Neuronal stem cell (in vitro differentiated cells): ENCODE measurements around the gene SFXN2.

Source experiments
- DNase-seq: peaks from one replicate; pipeline ENCODE4 v3.0.0-alpha.2; 2013; ENCODE audit warnings: low spot score
- H2AFZ ChIP-seq: one replicate; pipeline ENCODE4 v1.6.1; 2013; ENCODE audit warnings: mild to moderate bottlenecking, low read length, inconsistent platforms
- H2AK5ac ChIP-seq: 2 replicates; pipeline ENCODE4 v1.6.1; 2013; ENCODE audit warnings: low read depth, mild to moderate bottlenecking, inconsistent platforms, low read length, moderate library complexity, mixed read lengths
- H2BK120ac ChIP-seq: 2 replicates; pipeline ENCODE4 v1.6.1; 2013; ENCODE audit warnings: low read depth, mild to moderate bottlenecking, inconsistent platforms, low read length, moderate library complexity, mixed read lengths
- H2BK12ac ChIP-seq: one replicate; pipeline ENCODE4 v1.6.1; 2013; ENCODE audit warnings: low read length, inconsistent platforms
- H2BK15ac ChIP-seq: 2 replicates; pipeline ENCODE4 v1.6.1; 2013; ENCODE audit warnings: mild to moderate bottlenecking, low read length, inconsistent platforms, mixed read lengths
- H2BK5ac ChIP-seq: one replicate; pipeline ENCODE4 v1.6.1; 2013; ENCODE audit warnings: inconsistent platforms, mild to moderate bottlenecking, low read length, moderate library complexity
- H3K14ac ChIP-seq: one replicate; pipeline ENCODE4 v1.6.1; 2013; ENCODE audit warnings: low read length, inconsistent platforms
- H3K18ac ChIP-seq: 2 replicates; pipeline ENCODE4 v1.6.1; 2013; ENCODE audit warnings: low read length, inconsistent platforms
- H3K23ac ChIP-seq: 2 replicates; pipeline ENCODE4 v1.6.1; 2013; ENCODE audit warnings: low read depth, mild to moderate bottlenecking, mixed read lengths, low read length, inconsistent platforms; ENCODE audit not compliant: poor library complexity
- H3K27ac ChIP-seq: replicated peaks from 3 replicates; pipeline ENCODE4 v1.5.1; 2013; ENCODE audit warnings: low read length, inconsistent platforms
- H3K27me3 ChIP-seq, 3 experiments: 2 replicates each; pipeline ENCODE4 v1.6.1; 2013; ENCODE audit warnings: low read length in 3 of 3, mild to moderate bottlenecking in 2 of 3, inconsistent platforms in 1 of 3, low read depth in 1 of 3, mixed read lengths in 1 of 3, moderate library complexity in 1 of 3; ENCODE audit not compliant: control insufficient read depth in 3 of 3, insufficient read depth in 3 of 3
- H3K36me3 ChIP-seq, 2 donors: replicated peaks in 1 of 2; 2 replicates each; pipeline ENCODE4 v1.6.1; 2013; ENCODE audit warnings: low read length in 2 of 2; ENCODE audit not compliant: control insufficient read depth in 2 of 2, insufficient read depth in 2 of 2
- H3K4ac ChIP-seq: 2 replicates; pipeline ENCODE4 v1.6.1; 2013; ENCODE audit warnings: inconsistent platforms, mild to moderate bottlenecking, low read length, moderate library complexity
- H3K4me1 ChIP-seq, 2 donors: 1 replicate in 1 of 2; 2 replicates in 1 of 2; pipeline ENCODE4 v1.6.1; 2013; ENCODE audit warnings: low read length in 2 of 2, low read depth in 1 of 2; ENCODE audit not compliant: control insufficient read depth in 2 of 2, insufficient read depth in 1 of 2
- H3K4me2 ChIP-seq: one replicate; pipeline ENCODE4 v1.6.1; 2013; ENCODE audit warnings: mild to moderate bottlenecking, low read length, inconsistent platforms; ENCODE audit not compliant: insufficient read depth, poor library complexity, severe bottlenecking
- H3K4me3 ChIP-seq, 2 donors: 2 replicates each; pipeline ENCODE4 v1.5.1; 2013; ENCODE audit warnings: low read length in 2 of 2, mild to moderate bottlenecking in 2 of 2, inconsistent platforms in 1 of 2, moderate library complexity in 1 of 2
- H3K79me1 ChIP-seq: one replicate; pipeline ENCODE4 v1.6.1; 2013; ENCODE audit warnings: low read depth, mild to moderate bottlenecking, inconsistent platforms, low read length, moderate library complexity
- H3K9ac ChIP-seq: one replicate; pipeline ENCODE4 v1.6.1; 2013; ENCODE audit warnings: mild to moderate bottlenecking, low read depth, low read length, inconsistent platforms; ENCODE audit not compliant: poor library complexity
- H3K9me3 ChIP-seq, 2 donors: replicated peaks in 1 of 2; 2 replicates each; pipeline versions ENCODE3 to v1.6.1; 2013; ENCODE audit warnings: low read length in 2 of 2, mild to moderate bottlenecking in 2 of 2, inconsistent platforms in 1 of 2, low read depth in 1 of 2, mixed read lengths in 1 of 2, moderate library complexity in 1 of 2; ENCODE audit not compliant: control insufficient read depth in 2 of 2, insufficient read depth in 1 of 2
- H4K8ac ChIP-seq: one replicate; pipeline ENCODE4 v1.6.1; 2013; ENCODE audit warnings: low read depth, mild to moderate bottlenecking, inconsistent platforms, low read length, moderate library complexity
- H4K91ac ChIP-seq: one replicate; pipeline ENCODE4 v1.6.1; 2013; ENCODE audit warnings: low read length, low read depth, mild to moderate bottlenecking, inconsistent platforms; ENCODE audit not compliant: poor library complexity
- WGBS, 2 donors: extraction: QIAGEN DNeasy Blood & Tissue Kit; methylation state at CpG; one replicate each; pipeline ENCODE4 v1.1.7; 2013; ENCODE audit warnings: missing lambda C conversion rate in 2 of 2, mixed read lengths in 1 of 2; ENCODE audit not compliant: insufficient read length in 2 of 2, insufficient replicate concordance in 1 of 2; ENCODE audit errors: extremely low coverage in 2 of 2; 5-methylcytosine and 5-hydroxymethylcytosine counted together

SFXN2 gene

GRCh38 chr10:102779680-102780526, 65.5 kb downstream of the SFXN2 start:
- Histone ChIP-seq H2BK120ac (no peak overlapping the region), H3K14ac (no peak overlapping the region), H2BK5ac (no peak overlapping the region), H2BK12ac (no peak overlapping the region), H4K8ac (no peak overlapping the region), H3K23ac (no peak overlapping the region), H2AK5ac (no peak overlapping the region), H3K4me3 (no peak overlapping the region), H3K4me2 (no peak overlapping the region), H3K9me3 (no peaks in the 10 kb centered on the region), H3K27ac (no peak overlapping the region), H3K4ac (no peak overlapping the region), H3K36me3 (no peaks in the 10 kb centered on the region), H3K9ac (no peak overlapping the region), H2AFZ (no peak overlapping the region), H4K91ac (no peak overlapping the region), H2BK15ac (no peak overlapping the region), H3K27me3 (no peaks in the 10 kb centered on the region), H3K79me1 (no peaks in the 10 kb centered on the region), H3K4me1 (peaks cover 21 to 33% of the 10 kb centered on the region in 2 donors), H3K18ac (no peak overlapping the region)
- WGBS, 2 donors: no CpG with 5 or more reads among the region's 10 CpGs
- no peak for DNase-seq

GRCh38 chr10:102780527-102780808, 66.0 kb downstream of the SFXN2 start:
- no peaks in the 10 kb centered on the region for H3K36me3 ChIP-seq
- H2BK120ac ChIP-seq: no peak overlapping the region
- WGBS, 2 donors: no CpG with 5 or more reads among the region's 1 CpG
- no peak overlapping the region for H2BK15ac ChIP-seq
- H3K14ac ChIP-seq: no peak overlapping the region
- H3K9me3 ChIP-seq: no peaks in the 10 kb centered on the region
- H3K18ac ChIP-seq: no peak overlapping the region
- no peak overlapping the region for H3K4ac ChIP-seq
- H3K23ac ChIP-seq: no peak overlapping the region
- H2BK5ac ChIP-seq: no peak overlapping the region
- no peak for DNase-seq
- H2AFZ ChIP-seq: no peak overlapping the region
- no peak overlapping the region for H3K4me2 ChIP-seq
- H4K91ac ChIP-seq: no peak overlapping the region
- H4K8ac ChIP-seq: no peak overlapping the region
- no peak overlapping the region for H3K4me3 ChIP-seq
- H3K79me1 ChIP-seq: no peaks in the 10 kb centered on the region
- H3K27me3 ChIP-seq: no peaks in the 10 kb centered on the region
- peaks cover 16 to 32% of the 10 kb centered on the region in 2 donors for H3K4me1 ChIP-seq
- no peak overlapping the region for H3K27ac ChIP-seq
- no peak overlapping the region for H3K9ac ChIP-seq
- H2BK12ac ChIP-seq: no peak overlapping the region
- H2AK5ac ChIP-seq: no peak overlapping the region

- Histone ChIP-seq H3K36me3 (no peaks in the 10 kb centered on the region), H2BK120ac (no peak overlapping the region), H3K9ac (no peak overlapping the region), H3K27ac (peak overlapping the region; percentile 10), H2BK15ac (no peak overlapping the region), H4K91ac (no peak overlapping the region), H3K18ac (peak overlapping the region; percentile 79), H3K14ac (no peak overlapping the region), H2AFZ (no peak overlapping the region), H2BK5ac (no peak overlapping the region), H2AK5ac (no peak overlapping the region), H3K4me2 (no peak overlapping the region), H3K23ac (no peak overlapping the region), H3K4ac (peak overlapping the region; percentile 17), H3K4me1 (peaks cover 12 to 23% of the 10 kb centered on the region in 2 donors), H3K27me3 (no peaks in the 10 kb centered on the region), H2BK12ac (no peak overlapping the region), H3K79me1 (no peaks in the 10 kb centered on the region), H3K9me3 (no peaks in the 10 kb centered on the region), H4K8ac (no peak overlapping the region), H3K4me3 (no peak overlapping the region)
- DNase-seq: no peak
- no CpG with 5 or more reads among the region's 8 CpGs for WGBS, 2 donors
Measured at GRCh38 chr10:102781090-102781920, 66.9 kb downstream of the SFXN2 start.

GRCh38 chr10:102781921-102782557, 67.6 kb downstream of the SFXN2 start:
- no peak overlapping the region for H2AK5ac ChIP-seq
- WGBS, 2 donors: no CpG with 5 or more reads among the region's 6 CpGs
- no peak overlapping the region for H3K4me2 ChIP-seq
- no peak overlapping the region for H3K27ac ChIP-seq
- no peak overlapping the region for H3K4ac ChIP-seq
- H2AFZ ChIP-seq: no peak overlapping the region
- no peak overlapping the region for H4K8ac ChIP-seq
- H3K4me1 ChIP-seq: peaks cover 8 to 19% of the 10 kb centered on the region in 2 donors
- H3K4me3 ChIP-seq: no peak overlapping the region
- H3K9me3 ChIP-seq: no peaks in the 10 kb centered on the region
- H3K18ac ChIP-seq: no peak overlapping the region
- DNase-seq: no peak
- H3K14ac ChIP-seq: no peak overlapping the region
- no peak overlapping the region for H4K91ac ChIP-seq
- no peak overlapping the region for H3K9ac ChIP-seq
- H2BK120ac ChIP-seq: no peak overlapping the region
- H2BK12ac ChIP-seq: no peak overlapping the region
- H3K23ac ChIP-seq: no peak overlapping the region
- H3K36me3 ChIP-seq: no peaks in the 10 kb centered on the region
- H3K27me3 ChIP-seq: no peaks in the 10 kb centered on the region
- no peak overlapping the region for H2BK15ac ChIP-seq
- H2BK5ac ChIP-seq: no peak overlapping the region
- H3K79me1 ChIP-seq: no peaks in the 10 kb centered on the region
